CD4-positive, alpha-beta T cell (primary cell): ENCODE measurements around the gene SLC8A3. TPM values are rescaled to one million over a fixed set of nuclear protein-coding genes. Genes with fewer than 3 reads are reported as not detected.

Experiments
- ATAC-seq: fragments of 200-7000 bp; cut with Tn5 transposase; one replicate; pipeline ENCODE4 v1.10.0; 2022; ENCODE audit warnings: mild to moderate bottlenecking; ENCODE audit not compliant: poor library complexity
- CTCF ChIA-PET: fragments of 350-600 bp; sonication (Branson Sonifier 250); formaldehyde crosslinking; loops from one replicate; lab custom pipeline; 2021; ENCODE audit warnings: antibody characterized with exemption, inconsistent platforms; lab: Charles Lee
- POLR2A ChIA-PET: fragments of 350-600 bp; sonication (Branson Sonifier 250); formaldehyde crosslinking; loops from one replicate; lab custom pipeline; 2021; ENCODE audit warnings: antibody characterized with exemption, inconsistent platforms; lab: Charles Lee
- DNase-seq, 14 experiments: peaks; one replicate each; pipeline ENCODE4 v3.0.0-alpha.2; 2013 to 2020; ENCODE audit warnings: mixed read lengths in 2 of 14
- H3K27ac ChIP-seq, 2 donors: one replicate each; pipeline versions ENCODE4 v1.5.1 to v1.7.0; 2013; ENCODE audit warnings: low read length in 2 of 2, low read depth in 1 of 2, mild to moderate bottlenecking in 1 of 2
- H3K27me3 ChIP-seq, 2 experiments: 1 replicate in 1 of 2; 2 replicates in 1 of 2; pipeline versions ENCODE4 v1.6.1 to v1.7.0; 2013; ENCODE audit warnings: low read length in 2 of 2, control low read depth in 1 of 2, mild to moderate bottlenecking in 1 of 2, moderate library complexity in 1 of 2; ENCODE audit not compliant: insufficient read depth in 2 of 2, control insufficient read depth in 1 of 2
- H3K36me3 ChIP-seq: one replicate; pipeline ENCODE4 v1.6.1; 2013; ENCODE audit warnings: low read length, control low read depth; ENCODE audit not compliant: insufficient read depth
- H3K4me1 ChIP-seq: one replicate; pipeline ENCODE4 v1.6.1; 2013; ENCODE audit warnings: low read length, control low read depth; ENCODE audit not compliant: insufficient read depth
- H3K4me3 ChIP-seq: one replicate; pipeline ENCODE4 v1.5.1; 2013; ENCODE audit warnings: mild to moderate bottlenecking, low read length, moderate library complexity
- H3K9me3 ChIP-seq, 2 experiments: 1 replicate in 1 of 2; 2 replicates in 1 of 2; pipeline versions ENCODE4 v1.6.1 to v1.7.0; 2013; ENCODE audit warnings: low read length in 2 of 2, mild to moderate bottlenecking in 2 of 2, control low read depth in 1 of 2, moderate library complexity in 1 of 2; ENCODE audit not compliant: control insufficient read depth in 1 of 2, insufficient read depth in 1 of 2
- H3K27ac Mint-ChIP-seq: one replicate; pipeline ENCODE4 v1.8.0; 2020; ENCODE audit warnings: mixed read lengths
- H3K27me3 Mint-ChIP-seq: one replicate; pipeline ENCODE4 v1.8.0; 2021; ENCODE audit warnings: mixed read lengths
- H3K36me3 Mint-ChIP-seq: one replicate; pipeline ENCODE4 v1.8.0; 2021; ENCODE audit warnings: low read depth, mixed read lengths
- H3K4me1 Mint-ChIP-seq: one replicate; pipeline ENCODE4 v1.8.0; 2021; ENCODE audit warnings: low read depth, mixed read lengths
- H3K4me3 Mint-ChIP-seq: one replicate; pipeline ENCODE4 v1.8.0; 2020; ENCODE audit warnings: mild to moderate bottlenecking, mixed read lengths
- H3K9me3 Mint-ChIP-seq: one replicate; pipeline ENCODE4 v1.8.0; 2020; ENCODE audit warnings: mixed read lengths
- CTCF ChIP-seq: fragments of 200-600 bp; IDR thresholded peaks from one replicate; pipeline ENCODE4 v1.8.0; 2022; ENCODE audit warnings: antibody characterized with exemption, mild to moderate bottlenecking
- intact Hi-C, 2 experiments: fragments of 100-400 bp; cut with DNase I in 1 of 2; cut with micrococcal nuclease in 1 of 2; formaldehyde crosslinking; loops; one replicate each; pipeline versions ENCODE4 v1.15.1 to v1.9.0; 2023 to 2025; cut with DNase I, micrococcal nuclease
- total RNA-seq, 174 experiments: library from RNA in 2 of 174; stranded (reverse) in 2 of 174; gene quantifications; one replicate each; pipeline ENCODE4 v1.2.3 and lab custom pipeline; 2021 to 2026

SLC8A3 gene
- total RNA-seq, 2 experiments from 2014 or later, result not detected

GRCh38 chr14:70181276-70181675 is 7.5 kb downstream of the SLC8A3 start:
- no peak for TF ChIP-seq CTCF
- no peak overlapping the region for H3K27ac Mint-ChIP-seq
- no peaks in the 10 kb centered on the region for H3K9me3 ChIP-seq
- no peak overlapping the region for H3K4me3 ChIP-seq
- H3K4me1 Mint-ChIP-seq, result no peaks in the 10 kb centered on the region
- no peak for DNase-seq
- H3K4me3 Mint-ChIP-seq, result no peak overlapping the region
- peaks cover 3 to 14% of the 10 kb centered on the region in 2 experiments for H3K27me3 ChIP-seq
- H3K27me3 Mint-ChIP-seq, result peaks cover 17% of the 10 kb centered on the region
- CTCF ChIA-PET, result no interaction called here
- intact Hi-C loops, result no loop called here
- H3K27ac ChIP-seq, result no peak overlapping the region
- no peaks in the 10 kb centered on the region for H3K36me3 ChIP-seq
- H3K36me3 Mint-ChIP-seq, result no peaks in the 10 kb centered on the region
- H3K4me1 ChIP-seq, result no peaks in the 10 kb centered on the region
- no peak for ATAC-seq
- POLR2A ChIA-PET, result no interaction called here
- H3K9me3 Mint-ChIP-seq, result no peaks in the 10 kb centered on the region

- no peak overlapping the region for H3K27ac Mint-ChIP-seq
- no peaks in the 10 kb centered on the region for H3K9me3 Mint-ChIP-seq
- no peak overlapping the region for H3K4me3 Mint-ChIP-seq
- no peaks in the 10 kb centered on the region for H3K4me1 ChIP-seq
- H3K36me3 ChIP-seq, result no peaks in the 10 kb centered on the region
- H3K4me3 ChIP-seq, result no peak overlapping the region
- DNase-seq, result no peak
- intact Hi-C loops, result no loop called here
- no peaks in the 10 kb centered on the region for H3K36me3 Mint-ChIP-seq
- ChIA-PET POLR2A (no interaction called here), CTCF (no interaction called here)
- no peak overlapping the region for H3K27ac ChIP-seq
- peaks cover 12% of the 10 kb centered on the region for H3K27me3 Mint-ChIP-seq
- H3K27me3 ChIP-seq, result peaks cover under 1 to 12% of the 10 kb centered on the region in 2 experiments
- no peak for TF ChIP-seq CTCF
- ATAC-seq, result no peak
- H3K4me1 Mint-ChIP-seq, result no peaks in the 10 kb centered on the region
- no peaks in the 10 kb centered on the region for H3K9me3 ChIP-seq
These were observed 8.0 kb downstream of the SLC8A3 start for GRCh38 chr14:70180718-70181117.

GRCh38 chr14:70177081-70177800 is 11.5 kb downstream of the SLC8A3 start:
- Histone ChIP-seq H3K4me1 (no peaks in the 10 kb centered on the region), H3K9me3 (no peaks in the 10 kb centered on the region), H3K27me3 (peaks cover 0 to 2% of the 10 kb centered on the region in 2 experiments), H3K36me3 (no peaks in the 10 kb centered on the region), H3K27ac (no peak overlapping the region), H3K4me3 (no peak overlapping the region)
- Mint-ChIP-seq H3K27ac (no peak overlapping the region), H3K4me1 (no peaks in the 10 kb centered on the region), H3K36me3 (no peaks in the 10 kb centered on the region), H3K9me3 (no peaks in the 10 kb centered on the region), H3K27me3 (peaks cover 29% of the 10 kb centered on the region), H3K4me3 (no peak overlapping the region)
- ChIA-PET POLR2A (no interaction called here), CTCF (no interaction called here)
- ATAC-seq, result no peak
- intact Hi-C loops, result no loop called here
- no peak for TF ChIP-seq CTCF
- no peak for DNase-seq
